Choroid plexus epithelial cell (primary cell): Measurements from ENCODE around the gene PSMA2.
A peak's percentile ranks its signal among the peaks of the same experiment; 100 is the strongest.

Experiments
- DNase-seq: peaks from one replicate; pipeline ENCODE4 v3.0.0-alpha.2; 2010; ENCODE audit warnings: low read depth
- H3K4me3 ChIP-seq: 2 replicates; pipeline ENCODE4 v1.5.1; 2011; ENCODE audit warnings: low read depth, mild to moderate bottlenecking, control low read depth, low read length, moderate library complexity
- CTCF ChIP-seq: conservative IDR thresholded peaks from 2 replicates; pipeline ENCODE4 v1.5.1; 2011; ENCODE audit warnings: low read depth, mild to moderate bottlenecking, control low read depth, inconsistent platforms, low read length, moderate library complexity

Gene PSMA2

GRCh38 chr7:42876182-42877068 is 55.5 kb downstream of the PSMA2 start:
- peak; percentile 77 for DNase-seq
- H3K4me3 ChIP-seq, result no peak overlapping the region
- TF ChIP-seq CTCF, result peak; percentile 87

GRCh38 chr7:42869131-42870020 is 62.6 kb downstream of the PSMA2 start:
- no peak for TF ChIP-seq CTCF
- H3K4me3 ChIP-seq, result no peak overlapping the region
- DNase-seq, result peak; percentile 17

- no peak overlapping the region for H3K4me3 ChIP-seq
- no peak for DNase-seq
- no peak for TF ChIP-seq CTCF
Measured at GRCh38 chr7:42868480-42868879, 63.5 kb downstream of the PSMA2 start.
